Fibroblast of upper back skin (primary cell): ENCODE results near the gene PLPP4.

Source experiments
- DNase-seq: peaks from one replicate; pipeline ENCODE4 v3.0.0-alpha.2; 2013

PLPP4 gene

GRCh38 chr10:120457431-120458172 lies 575 bp downstream of the PLPP4 start:
- no peak for DNase-seq

DNA sequence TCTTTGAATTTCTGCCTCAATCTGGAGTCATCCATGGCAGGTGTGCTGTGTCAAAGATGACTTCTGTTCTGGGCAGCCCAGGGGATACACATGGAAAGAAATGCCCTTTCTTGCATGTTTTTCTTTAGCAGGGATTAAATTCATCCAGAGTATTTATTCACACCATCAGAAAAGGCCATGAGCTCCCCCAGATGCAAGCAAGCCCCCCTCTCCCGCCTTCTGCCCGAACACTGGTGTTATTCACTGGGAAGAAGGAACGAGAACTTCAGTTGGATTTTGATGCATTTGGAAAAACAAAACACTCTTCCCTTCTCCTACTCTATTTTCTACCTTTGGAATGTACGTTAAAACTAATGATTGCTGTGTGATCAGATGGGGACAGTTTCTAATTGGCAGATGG lies 1.4 kb downstream of the PLPP4 start:
- DNase-seq: no peak

GRCh38 chr10:120459185-120459584 lies 2.2 kb downstream of the PLPP4 start:
- DNase-seq: no peak

- DNase-seq: peak; percentile 59
These were observed 3.2 kb downstream of the PLPP4 start for GRCh38 chr10:120460186-120460585.

GRCh38 chr10:120460776-120461175 lies 3.7 kb downstream of the PLPP4 start:
- peak; percentile 95 for DNase-seq

GRCh38 chr10:120462018-120462682 lies 5.1 kb downstream of the PLPP4 start:
- DNase-seq: no peak

DNA sequence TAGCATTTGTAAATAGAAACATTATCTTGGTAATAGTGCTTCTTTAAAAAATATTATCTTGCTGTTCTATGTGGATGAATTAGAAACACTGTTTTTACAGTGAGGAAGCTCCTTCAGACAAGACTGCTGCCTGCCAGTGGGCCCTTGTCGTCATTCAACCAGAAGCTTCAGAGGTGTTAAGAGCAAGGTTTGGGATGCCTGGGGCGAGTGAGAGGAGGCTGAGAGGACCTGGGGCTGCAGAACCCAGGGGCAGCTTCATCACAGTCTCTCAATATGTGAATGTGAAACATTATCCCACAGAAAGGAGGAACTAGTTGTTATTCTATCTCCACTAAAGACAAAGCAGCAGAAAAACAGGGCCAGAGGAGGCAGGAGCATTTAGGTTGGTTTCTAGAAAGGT lies 8.1 kb downstream of the PLPP4 start:
- no peak for DNase-seq

GRCh38 chr10:120466006-120466405 lies 9.0 kb downstream of the PLPP4 start:
- no peak for DNase-seq

GRCh38 chr10:120473593-120473992 lies 16.6 kb downstream of the PLPP4 start:
- DNase-seq: no peak

- DNase-seq: no peak
These were observed 17.9 kb downstream of the PLPP4 start for GRCh38 chr10:120474956-120475355.

- no peak for DNase-seq
These were observed 19.1 kb downstream of the PLPP4 start for GRCh38 chr10:120475844-120476791.

GRCh38 chr10:120477021-120477742 lies 20.2 kb downstream of the PLPP4 start:
- peak; percentile 91 for DNase-seq

DNA sequence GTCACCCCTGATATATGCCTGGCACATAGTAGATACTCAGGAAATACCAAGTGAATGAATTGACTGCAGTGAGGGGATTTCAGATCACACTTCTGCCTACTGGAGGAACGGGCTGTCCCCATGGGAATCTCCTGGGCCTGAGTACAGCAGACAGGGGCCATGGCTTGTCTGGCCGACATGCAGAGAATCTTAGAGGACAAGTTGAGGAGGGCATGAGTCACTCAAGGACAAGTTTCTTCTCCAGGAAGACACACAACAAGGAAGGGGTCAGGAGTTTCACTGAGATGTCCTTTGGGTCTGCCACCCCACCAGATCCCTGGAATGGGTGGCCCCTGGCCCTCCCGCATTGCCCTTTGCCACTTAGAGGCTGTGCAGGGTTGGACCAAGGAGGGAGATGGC lies 20.7 kb downstream of the PLPP4 start:
- peak; percentile 69 for DNase-seq

GRCh38 chr10:120478386-120478785 lies 21.4 kb downstream of the PLPP4 start:
- peak; percentile 88 for DNase-seq

DNA sequence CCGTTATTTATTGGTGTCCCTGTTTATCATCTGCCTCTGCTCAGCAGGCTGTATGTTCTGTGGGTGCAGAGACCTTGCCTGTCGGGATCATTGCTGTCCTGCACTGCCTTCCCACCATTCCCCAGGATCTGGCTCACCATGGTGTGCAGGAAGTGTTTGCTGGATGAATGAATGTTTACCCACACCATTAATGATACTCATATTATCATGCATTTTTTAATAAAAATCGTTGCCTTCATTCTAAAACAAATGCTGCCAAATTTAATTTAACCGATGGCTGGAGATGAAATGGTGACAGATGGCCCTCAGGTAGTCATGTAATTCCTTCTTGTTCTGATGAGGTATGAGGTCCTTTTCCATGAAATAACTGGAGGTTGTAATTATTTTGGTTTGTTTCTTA lies 22.5 kb downstream of the PLPP4 start:
- DNase-seq: no peak

GRCh38 chr10:120480065-120480600 lies 23.1 kb downstream of the PLPP4 start:
- DNase-seq: no peak

DNA sequence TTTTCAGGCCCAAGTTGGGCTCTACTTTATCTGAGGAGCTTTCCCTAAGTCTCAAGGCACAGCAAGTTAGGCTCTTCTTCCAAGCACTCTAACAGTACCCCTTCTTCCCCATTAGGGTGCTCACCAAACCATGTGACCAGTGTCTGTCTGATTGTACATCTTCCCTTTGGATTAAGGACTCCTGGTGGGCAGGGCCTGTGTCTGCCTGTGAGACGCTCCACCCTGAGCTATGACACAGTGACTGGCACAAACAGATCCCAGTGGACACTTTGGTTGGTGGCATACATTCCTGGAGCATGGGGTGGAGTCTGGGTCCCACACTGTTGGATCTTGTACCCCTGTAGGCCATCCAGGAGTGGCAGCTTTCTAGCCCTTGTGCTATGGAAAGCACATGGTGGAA lies 23.8 kb downstream of the PLPP4 start:
- no peak for DNase-seq

- DNase-seq: no peak
These were observed 26.0 kb downstream of the PLPP4 start for GRCh38 chr10:120483006-120483405.

- no peak for DNase-seq
These were observed 26.7 kb downstream of the PLPP4 start for GRCh38 chr10:120483651-120484301.

DNA sequence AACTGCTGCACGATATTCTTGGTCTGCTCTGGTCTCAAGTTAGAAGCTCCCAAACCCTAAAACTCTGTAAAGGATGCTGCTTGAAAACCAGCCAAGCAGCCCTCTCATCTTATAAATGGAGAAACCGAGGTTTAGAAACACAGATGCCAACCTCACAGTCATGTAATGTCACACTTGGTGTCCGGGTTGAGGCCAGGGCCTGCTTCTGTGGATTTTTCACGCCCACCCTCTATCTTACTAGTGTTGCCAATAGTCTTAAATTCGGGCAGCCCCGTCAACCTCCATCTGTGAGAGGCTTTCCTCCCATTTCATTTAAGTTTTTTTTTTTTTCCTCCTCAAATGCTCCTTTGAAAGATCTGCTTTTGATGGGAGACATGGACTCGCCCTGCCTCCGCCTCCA lies 28.9 kb downstream of the PLPP4 start:
- no peak for DNase-seq

- no peak for DNase-seq
These were observed 29.7 kb downstream of the PLPP4 start for GRCh38 chr10:120486671-120487205.

DNA sequence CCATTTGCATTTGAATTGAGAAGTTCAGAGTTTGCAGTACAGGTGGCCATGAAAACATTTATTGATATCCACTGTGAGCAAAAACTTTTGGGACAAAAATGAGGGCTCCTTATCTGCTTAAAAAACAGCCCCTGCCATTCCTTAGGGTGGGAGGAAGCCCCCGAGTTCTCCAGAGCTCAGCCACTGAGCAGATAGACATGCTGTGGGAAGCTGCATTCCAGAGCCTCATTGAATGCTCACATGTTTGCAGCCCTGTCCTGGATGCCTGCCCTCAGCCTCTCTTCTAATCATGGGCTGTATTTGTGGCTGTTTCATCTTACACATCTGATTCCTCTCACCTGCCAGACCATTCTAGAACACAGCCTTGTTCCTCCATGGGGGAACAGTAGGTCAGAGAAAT lies 33.3 kb downstream of the PLPP4 start:
- no peak for DNase-seq
